Inflammatory macrophage treated with lipopolysaccharide for 4 hours (primary cell): Measurements from ENCODE around the gene CLK4.

Experiments used
- DNase-seq: peaks from one replicate; pipeline ENCODE4 v3.0.0-alpha.2; 2020

Gene CLK4

DNA sequence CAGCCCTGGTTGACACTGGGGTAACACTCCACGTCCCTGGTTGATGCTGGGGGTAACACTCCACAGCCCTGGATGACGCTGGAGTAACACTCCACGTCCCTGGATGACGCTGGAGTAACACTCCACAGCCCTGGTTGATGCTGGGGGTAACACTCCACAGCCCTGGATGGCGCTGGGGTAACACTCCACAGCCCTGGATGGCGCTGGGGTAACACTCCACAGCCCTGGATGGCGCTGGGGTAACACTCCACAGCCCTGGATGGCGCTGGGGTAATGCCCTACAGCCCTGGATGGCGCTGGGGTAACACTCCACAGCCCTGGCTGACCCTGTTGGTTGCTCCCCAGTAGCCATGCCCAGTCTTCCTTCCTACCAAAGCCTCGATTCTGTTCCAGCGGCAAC lies 41.4 kb downstream of the CLK4 start:
- DNase-seq = peak; percentile 4

DNA sequence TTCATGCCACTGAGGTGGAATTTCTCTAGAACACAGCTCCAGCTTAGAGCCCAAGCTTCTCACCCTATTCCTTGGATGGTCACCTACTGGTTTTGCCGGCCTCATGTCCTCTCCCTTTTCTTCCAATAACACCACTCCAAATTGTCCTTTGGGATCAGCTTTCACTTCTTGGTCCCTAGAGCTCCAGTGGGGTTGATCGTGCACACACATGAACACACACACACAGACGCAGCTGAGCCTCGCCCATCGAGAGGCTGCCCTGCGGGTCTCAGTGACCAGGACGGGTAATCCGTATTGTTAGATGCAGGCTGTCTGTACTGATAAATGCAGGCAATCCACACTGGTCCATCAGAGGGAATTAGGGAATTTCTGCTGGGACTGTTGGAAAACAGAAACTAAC lies 43.6 kb downstream of the CLK4 start:
- no peak for DNase-seq

DNA sequence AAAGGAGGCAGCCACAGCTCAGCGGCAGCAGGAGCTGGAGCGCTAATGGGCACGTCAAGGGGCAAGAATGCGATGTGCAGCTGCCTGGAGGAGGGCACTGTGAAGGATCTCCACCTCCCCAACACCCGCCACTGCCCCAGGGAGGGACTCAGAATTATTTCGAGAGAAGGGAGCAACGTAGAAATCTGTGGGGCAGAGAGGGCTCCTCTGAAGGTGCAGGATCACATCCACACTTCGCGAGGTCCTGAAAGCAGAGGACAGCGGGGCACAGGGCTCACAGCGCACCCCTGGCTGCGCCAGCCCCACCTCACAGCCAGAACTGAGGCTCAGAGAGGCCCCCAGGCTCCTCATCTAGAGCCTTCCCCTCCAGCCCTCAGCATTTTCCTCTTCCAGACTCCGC lies 44.6 kb downstream of the CLK4 start:
- DNase-seq = no peak

DNA sequence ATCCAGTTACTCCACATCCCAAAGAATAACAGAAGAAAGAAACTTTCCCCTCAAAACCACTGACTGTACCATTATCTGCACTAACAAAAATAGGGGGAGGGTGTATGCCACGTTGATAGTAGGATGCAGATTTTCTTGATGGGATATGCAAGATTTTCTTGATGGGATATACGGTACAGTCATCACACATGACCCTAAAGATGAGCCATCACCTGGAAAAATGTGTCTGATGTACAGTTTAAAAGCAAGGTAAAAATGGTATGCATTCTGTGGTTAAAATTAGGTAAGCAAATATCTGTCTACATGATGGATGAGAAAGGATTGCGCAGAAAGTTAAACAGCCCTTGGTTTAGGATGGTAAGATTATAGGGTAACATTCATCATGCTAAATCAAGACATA lies 45.2 kb downstream of the CLK4 start:
- no peak for DNase-seq

DNA sequence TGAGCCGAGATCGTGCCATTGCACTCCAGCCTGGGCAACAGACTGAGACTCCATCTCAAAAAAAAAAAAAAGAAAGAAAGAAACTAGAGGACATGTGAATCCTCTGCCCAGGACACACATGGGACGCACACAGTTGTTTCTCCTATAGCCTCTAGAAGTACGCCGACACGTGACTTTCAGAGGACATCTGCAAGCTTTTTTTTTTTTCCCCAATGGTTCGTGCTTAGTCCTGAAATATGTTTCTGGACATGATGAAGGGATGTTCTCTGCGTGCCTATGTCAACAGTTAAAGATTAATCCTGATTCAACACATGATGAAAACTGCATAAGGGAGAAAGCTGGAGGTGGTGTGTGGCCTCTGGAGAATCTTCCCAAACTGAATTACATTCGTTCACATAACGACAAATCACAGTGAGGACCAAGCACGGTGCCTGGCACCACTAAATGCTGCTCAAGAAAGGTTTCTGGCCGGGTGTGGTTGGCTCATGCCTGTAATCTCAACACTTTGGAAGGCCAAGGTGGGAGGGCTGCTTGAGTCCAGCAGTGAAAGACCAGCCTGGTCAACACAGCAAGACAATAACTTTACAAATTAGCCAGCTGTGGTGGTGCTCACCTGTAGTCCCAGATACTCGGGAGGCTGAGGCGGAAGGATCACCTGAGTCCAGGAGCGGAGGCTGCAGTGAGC lies 46.4 kb downstream of the CLK4 start:
- no peak for DNase-seq

DNA sequence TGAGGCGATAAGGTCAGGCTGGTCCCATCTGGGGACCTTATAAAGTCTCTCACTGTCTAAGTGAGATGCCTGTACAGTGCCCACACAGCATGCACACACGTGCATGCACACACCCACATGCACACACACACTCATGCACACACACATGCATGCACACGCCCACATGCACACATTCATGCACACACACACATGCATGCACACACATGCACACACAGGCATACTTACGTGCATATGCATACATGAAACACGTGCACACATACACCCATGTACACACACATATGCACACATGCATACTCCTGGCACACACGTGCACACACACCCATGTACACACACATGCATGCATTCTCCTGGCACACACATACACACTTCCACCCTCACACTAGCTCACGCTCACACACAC lies 48.9 kb downstream of the CLK4 start:
- DNase-seq = no peak

DNA sequence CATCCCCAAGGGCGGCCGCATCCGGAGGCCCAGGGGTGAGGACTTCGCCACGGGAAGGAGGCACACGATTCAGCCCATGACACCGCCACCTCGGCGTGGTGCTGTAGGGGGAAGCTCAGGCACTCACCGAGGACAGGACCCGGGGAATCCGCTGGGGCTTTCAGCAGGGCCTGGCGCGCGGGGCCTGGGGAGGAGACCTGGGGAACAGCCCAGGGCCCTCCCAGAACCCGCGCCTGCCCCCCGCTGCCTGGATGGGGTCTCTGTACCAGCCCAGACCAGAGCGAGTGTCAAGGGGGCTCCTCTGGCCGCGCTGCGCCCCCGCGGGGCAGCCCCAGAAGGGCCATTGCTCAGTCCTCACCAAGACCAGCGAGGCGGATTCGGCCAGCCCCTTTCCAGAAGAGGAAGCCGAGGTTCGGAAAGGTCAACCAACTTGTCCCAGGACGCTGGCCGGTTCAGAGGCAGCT lies 49.4 kb downstream of the CLK4 start:
- DNase-seq = no peak

DNA sequence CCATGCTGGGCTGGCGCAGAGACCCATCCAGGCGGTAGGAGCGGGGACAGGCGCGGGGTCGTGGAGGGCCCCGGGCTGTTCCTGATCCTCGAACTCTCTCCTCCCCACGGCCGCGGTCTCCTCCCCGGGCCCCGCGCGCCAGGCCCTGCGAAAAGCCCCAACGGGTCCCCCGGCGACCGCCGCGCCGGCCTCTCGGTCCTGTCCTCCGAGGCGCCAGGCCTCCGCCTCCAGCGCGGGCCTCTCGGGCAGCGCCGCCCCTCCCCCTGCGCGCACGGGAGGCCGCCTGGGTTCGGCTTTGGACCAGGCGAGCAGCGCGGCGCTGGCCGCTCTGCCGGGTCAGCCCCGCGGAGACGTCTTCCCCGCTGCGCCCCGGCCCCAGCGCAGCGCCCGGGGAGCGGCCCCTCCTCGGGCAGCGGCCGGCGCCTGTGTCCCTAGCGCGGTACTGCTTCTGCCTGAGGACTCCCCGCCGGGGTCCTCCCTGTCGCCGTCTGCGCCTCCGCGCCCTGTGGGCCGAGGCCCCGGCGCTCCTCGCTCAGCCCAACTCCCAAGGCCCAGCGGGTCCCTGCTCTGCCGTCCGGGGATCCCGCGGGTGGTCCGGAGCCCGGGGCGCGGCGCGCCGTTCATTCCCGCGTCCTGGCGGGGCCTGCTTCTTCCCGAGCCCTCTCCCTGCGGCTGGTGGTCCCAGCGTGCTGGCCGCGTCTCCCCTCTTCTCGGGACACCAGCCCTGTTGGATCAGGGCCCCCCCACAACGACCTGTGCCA lies 50.1 kb downstream of the CLK4 start:
- no peak for DNase-seq

DNA sequence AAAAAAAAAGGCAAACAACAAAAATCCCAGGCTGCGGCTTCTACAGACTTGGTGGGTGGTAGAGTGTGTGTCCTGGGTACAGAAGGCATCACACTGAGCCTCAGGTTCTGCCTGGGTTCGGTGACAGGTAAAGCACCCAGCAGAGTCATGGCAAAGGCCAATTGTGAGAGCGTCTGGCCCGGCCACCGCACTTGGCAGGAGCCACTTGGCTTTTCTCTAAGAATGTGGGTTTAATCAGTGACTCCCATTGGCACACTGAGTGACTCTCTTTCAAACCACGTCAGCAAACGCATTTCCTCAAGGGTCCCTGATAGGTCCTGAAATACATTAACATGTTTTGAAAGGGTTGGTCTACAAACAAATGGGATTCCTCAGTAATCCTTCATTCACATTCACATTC lies 53.6 kb downstream of the CLK4 start:
- DNase-seq = no peak

DNA sequence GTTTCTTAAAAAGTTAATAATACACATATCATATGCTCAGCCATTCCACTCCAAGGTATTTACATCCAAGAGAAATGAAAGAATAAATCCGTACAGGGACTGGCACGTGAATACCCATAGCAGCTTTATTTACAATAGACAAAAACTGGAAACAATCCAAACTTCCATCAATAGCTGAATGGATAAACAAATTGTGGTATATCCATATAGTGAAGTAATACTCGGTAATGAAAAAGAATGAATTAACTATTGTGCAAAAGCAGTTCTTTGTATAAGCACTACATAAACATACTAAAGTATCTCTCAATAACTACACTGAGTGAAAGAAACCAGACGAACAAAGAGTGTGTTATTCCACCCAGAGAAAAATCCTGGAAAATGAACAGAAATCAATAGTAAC lies 54.2 kb downstream of the CLK4 start:
- no peak for DNase-seq

DNA sequence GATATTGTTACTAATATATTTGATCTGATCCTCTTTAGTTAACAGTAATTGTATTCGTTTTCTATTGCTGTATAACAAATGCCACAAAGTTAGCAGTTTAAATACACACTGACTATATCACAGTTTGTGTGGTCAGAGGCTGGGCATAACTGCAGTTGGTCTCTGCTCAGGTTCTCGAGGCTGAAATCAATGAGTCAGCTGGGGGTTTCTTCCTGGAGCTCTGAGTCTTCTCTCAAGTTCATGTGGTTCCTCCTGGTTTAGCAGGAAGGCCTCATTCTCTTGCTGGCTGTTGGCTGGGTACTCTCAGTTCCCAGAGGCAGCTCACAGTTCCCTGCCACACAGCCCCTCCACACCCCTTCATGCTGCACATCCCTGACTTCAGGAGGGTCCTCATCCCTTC lies 57.4 kb downstream of the CLK4 start:
- peak; percentile 16 for DNase-seq

DNA sequence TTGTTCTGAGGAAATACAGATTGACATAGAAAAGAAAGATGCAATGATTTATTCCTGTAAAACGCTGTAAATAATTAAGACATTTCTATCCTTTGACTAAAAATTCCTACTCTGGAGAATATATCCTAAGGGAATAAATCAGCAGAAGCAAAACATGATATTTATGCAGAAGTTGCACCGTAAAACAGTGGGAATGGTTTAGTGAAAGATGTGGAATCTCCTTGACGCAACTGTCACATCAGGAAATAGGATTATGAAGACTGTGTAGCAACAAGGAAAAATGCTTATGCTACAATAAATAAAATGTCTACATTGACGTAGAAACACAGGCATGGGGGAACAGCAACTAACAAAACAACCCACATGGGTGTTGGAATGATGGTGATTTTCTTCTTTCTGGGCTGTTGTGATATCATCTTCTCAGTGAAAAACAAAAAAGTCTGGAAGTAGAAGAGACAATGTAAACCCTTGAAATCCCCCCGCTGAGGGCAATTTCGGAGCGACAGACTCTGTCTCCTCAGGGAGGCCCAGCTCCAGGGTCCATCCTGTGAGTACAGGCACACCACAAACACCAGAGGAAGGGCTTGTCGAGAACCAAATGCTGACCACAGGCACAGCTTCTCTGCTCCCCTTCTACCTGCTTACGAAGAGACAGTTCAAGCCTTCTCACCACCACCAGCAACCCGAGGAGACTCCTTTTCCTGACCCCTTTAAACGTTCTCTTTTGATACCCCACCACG lies 61.9 kb downstream of the CLK4 start:
- no peak for DNase-seq

DNA sequence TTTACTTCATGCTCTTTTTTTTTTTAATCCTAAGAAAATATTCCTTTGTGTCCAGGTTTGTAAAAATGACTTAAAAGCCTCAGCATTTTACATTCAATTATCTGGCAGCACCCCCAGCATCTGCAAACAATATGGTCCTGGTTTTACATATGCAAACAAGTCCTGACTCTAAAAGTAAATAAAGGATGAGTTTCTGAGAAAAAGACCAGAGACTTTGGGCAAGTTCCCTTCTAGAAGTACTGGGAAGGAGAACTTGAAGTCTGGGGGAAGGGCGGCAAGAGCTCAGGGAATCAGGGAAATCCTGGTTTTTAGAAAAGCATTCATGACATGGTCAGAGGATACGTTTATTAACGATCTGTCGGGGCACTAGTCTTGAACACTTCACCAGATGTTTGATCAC lies 62.5 kb downstream of the CLK4 start:
- no peak for DNase-seq

DNA sequence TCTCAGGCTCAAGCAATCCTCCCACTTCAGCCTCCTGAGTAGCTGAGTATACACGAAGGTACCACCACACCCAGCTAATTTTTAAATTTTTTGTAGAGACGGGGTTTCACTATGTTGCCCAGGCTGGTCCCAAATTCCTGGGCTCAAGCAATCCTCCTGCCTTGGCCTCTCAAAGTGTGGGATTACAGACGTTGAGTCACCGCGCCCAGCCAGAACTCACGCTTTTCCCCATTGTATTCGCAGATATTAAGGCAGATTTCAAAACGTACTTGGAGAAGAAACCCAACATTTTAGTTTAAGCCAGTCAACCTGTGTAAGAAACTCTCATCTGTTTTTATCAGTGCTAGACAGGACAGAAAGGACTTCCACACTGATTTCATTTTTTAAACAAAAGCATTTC lies 63.2 kb downstream of the CLK4 start:
- no peak for DNase-seq

DNA sequence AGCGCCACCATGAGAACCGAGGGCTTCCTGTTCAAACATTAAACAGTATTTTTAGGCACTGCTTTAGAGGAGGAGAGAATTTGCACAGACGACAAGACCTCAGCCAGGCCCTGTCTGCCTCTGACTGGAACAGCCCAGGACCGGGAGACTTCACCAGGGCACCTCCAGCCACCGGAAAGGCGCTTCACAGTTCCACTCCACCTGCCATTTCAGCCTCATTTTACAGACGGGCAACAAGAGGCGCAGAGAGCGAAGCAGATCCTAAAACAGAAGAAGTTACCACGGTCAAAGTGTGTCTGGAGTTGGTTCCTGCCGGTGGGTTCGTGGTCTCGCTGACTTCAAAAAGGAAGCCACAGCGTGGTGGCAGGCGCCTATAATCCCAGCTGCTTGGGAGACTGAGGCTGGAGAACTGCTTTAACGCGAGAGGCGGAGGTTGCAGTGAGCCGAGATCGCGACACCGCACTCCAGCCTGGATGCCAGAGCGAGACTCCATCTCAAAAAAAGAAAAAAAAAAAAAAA lies 65.0 kb downstream of the CLK4 start:
- no peak for DNase-seq

DNA sequence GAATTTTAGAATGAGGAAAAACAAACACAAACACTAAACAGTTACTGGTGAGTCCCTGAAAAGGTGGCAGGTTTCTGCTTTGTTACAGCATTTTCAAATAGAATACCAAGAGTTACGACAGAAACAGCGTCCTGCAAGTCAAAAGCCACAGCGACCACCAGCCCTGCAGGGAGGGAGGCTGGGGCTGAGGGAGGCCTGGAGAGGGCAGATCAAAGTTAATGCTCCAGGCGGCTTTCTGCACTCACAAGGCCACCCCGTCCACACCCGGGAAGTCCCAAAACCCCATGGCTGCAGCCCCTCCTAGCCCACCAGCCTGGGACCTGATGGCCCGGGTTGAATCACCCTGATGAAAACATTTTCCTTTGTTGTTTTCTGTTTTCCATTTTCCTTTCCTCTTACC lies 65.9 kb downstream of the CLK4 start:
- DNase-seq = no peak

DNA sequence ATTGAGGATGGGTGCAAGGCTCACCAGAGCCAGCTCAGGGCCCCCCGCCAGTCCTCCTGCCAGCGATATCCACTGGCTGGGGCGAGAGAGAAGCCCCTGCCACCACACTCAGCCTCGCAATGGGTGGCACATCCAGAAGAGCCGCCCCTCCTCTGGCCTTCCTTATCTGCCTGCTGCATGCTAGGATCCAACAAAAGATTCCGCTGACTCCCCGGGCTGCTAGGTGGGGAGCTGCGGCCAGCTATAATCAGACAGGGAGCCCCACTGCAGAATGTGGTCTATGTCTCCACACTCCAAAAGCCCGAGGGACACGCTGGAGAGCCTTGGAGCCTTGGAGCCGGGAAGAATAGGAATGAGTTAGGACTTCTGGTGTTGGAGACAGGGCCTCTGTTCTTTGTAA lies 69.4 kb downstream of the CLK4 start:
- DNase-seq = no peak

DNA sequence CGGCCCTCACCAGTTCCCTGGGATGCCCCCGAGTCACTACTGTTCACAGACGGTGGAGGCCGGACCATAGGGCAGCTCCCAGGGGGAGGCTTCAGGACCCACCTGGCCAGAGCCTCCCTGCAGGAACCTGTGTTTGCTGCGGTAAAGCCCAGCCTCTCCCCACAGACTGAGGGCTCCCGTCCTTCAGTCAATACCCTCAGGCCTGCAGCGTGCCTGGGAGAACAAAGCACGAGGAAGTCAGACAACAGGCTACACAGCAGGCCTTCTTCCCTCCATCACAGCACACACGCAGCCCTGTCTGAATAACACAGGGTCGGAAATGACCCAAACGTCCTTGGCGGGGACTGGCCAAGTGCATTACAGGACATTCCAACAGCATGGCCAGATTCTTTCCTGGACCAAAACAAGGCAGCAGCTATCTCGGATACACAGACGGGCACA lies 71.1 kb downstream of the CLK4 start:
- DNase-seq = no peak

DNA sequence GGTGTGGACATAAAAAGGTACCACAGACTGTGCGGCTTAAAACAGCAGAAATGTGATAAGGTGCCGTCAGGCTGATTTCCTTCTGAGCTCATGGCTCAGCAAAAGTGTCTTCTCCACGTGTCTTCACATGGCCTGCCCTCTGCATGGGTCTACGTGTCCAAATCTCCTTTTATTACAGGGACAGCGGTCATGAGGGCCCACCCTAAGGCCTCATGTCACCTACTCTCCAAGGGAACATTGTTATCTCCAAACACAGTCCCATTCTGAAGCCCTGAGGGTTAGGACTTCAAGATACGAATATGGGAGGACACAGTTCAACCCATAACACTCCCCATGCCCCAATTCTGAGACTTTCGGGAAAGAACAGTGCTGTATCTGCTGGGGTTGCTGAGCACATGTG lies 71.8 kb downstream of the CLK4 start:
- no peak for DNase-seq

DNA sequence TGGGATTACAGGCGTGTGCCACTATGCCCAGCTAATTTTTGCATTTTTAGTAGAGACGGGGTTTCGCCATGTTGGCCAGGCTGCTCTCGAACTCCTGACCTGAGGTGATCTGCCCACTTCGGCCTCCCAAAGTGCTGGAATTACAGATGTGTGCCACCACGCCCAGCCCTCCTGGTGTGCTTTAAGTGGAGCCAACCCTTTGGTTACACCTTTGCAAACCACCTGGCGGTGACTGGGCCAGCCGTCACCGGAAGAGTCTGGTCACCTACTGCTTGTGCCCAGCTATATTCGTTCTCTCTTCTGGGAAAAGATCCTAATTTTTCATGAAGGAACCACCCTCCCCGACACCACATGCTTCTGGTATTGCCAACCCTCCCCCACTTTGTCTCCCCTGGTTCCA lies 72.5 kb downstream of the CLK4 start:
- DNase-seq = no peak

DNA sequence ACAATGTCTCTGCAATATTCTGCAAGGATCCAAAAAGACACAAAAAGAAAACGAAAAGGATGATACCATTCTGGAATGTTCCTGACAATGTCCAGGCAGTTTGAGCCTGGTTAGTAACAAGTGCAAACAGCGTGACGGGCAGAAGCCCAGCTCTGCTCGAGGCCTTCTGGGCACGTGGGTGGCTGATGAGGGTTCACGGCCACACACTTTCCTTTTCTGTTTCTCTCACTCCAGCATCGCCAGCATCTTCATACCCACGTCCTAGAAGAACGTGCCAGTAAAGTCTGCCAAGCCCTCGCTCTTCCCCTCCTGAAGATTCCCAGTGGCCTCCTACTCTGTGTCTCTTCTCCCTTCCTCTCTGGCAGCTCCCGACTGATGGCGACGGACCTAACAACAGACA lies 73.3 kb downstream of the CLK4 start:
- no peak for DNase-seq
